ENCODE data around the gene CD38.

- TF ChIP-seq, protein P1, sequence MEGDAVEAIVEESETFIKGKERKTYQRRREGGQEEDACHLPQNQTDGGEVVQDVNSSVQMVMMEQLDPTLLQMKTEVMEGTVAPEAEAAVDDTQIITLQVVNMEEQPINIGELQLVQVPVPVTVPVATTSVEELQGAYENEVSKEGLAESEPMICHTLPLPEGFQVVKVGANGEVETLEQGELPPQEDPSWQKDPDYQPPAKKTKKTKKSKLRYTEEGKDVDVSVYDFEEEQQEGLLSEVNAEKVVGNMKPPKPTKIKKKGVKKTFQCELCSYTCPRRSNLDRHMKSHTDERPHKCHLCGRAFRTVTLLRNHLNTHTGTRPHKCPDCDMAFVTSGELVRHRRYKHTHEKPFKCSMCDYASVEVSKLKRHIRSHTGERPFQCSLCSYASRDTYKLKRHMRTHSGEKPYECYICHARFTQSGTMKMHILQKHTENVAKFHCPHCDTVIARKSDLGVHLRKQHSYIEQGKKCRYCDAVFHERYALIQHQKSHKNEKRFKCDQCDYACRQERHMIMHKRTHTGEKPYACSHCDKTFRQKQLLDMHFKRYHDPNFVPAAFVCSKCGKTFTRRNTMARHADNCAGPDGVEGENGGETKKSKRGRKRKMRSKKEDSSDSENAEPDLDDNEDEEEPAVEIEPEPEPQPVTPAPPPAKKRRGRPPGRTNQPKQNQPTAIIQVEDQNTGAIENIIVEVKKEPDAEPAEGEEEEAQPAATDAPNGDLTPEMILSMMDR (IDR thresholded peaks at IDR 0.05): no peak
- TF ChIP-seq ZFX (IDR thresholded peaks at IDR 0.05; ENCODE audit: borderline replicate concordance): no peak
These were observed 1.7 kb downstream of the CD38 start for GRCh38 chr4:15779809-15780208.

Data from 22Rv1 (cell line).